ENCODE data around the gene AMACR. TPM values are rescaled to one million over a fixed set of nuclear protein-coding genes. Genes with fewer than 3 reads are reported as not detected.

AMACR gene
- total RNA-seq, 1 experiment from 2014 or later = 12.3 TPM

DNA sequence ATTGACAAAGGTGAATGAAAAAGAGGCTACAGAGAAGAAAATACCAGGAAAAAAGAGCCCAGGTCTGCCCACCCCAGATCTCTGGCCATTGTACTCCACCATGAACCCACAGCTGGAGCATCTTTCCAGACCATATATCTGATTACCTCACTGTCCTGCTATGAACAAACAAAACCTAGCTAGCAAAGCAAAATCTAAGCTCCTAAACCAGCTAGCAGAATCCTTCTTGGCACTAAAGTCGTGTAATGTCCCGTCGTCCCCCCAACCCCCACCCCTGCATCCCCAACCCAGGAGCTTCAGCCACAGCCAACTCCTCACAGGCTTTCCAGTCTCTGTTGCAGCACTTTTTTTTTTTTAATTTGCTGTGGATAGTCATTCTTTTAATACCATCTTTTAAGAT, 32.6 kb upstream of the AMACR start:
- H3F3A ChIP-seq (ENCODE audit: low read length, unreplicated experiment) = no peaks in the 10 kb centered on the region
- H3K36me3 ChIP-seq (ENCODE audit: low read depth, low read length) = no peaks in the 10 kb centered on the region
- no TSS peak for BruUV-seq (replicated peaks)
- H3K27me3 ChIP-seq (ENCODE audit: low read length) = no peaks in the 10 kb centered on the region
- no peaks in the 10 kb centered on the region for H4K20me1 ChIP-seq (ENCODE audit: low read length)
- peaks cover 4% of the 10 kb centered on the region for H3K4me1 ChIP-seq (ENCODE audit: insufficient read depth, low read length)
- POLR2A ChIA-PET (ENCODE audit: unreplicated experiment) = no interaction called here
- intact Hi-C loops (cut with micrococcal nuclease) = no loop called here
- H3K4me2 ChIP-seq (ENCODE audit: low read length) = no peak overlapping the region
- no peaks in the 10 kb centered on the region for H3K9me3 ChIP-seq (ENCODE audit: low read length)
- H3K4me3 ChIP-seq (ENCODE audit: low read length) = no peak overlapping the region
- no peak overlapping the region for H3K9ac ChIP-seq (ENCODE audit: low read length)
- CTCF ChIA-PET = no interaction called here
- ATAC-seq (no peak), DNase-seq (no peak)
- H3K27ac ChIP-seq (ENCODE audit: low read length) = no peak overlapping the region
- TF ChIP-seq EZH2phosphoT487 (IDR thresholded peaks at IDR 0.05; ENCODE audit: borderline replicate concordance, low read length) (no peak), EZH2 (IDR thresholded peaks at IDR 0.05; ENCODE audit: low read length, unreplicated experiment) (no peak)
- TF ChIP-seq, protein P1, sequence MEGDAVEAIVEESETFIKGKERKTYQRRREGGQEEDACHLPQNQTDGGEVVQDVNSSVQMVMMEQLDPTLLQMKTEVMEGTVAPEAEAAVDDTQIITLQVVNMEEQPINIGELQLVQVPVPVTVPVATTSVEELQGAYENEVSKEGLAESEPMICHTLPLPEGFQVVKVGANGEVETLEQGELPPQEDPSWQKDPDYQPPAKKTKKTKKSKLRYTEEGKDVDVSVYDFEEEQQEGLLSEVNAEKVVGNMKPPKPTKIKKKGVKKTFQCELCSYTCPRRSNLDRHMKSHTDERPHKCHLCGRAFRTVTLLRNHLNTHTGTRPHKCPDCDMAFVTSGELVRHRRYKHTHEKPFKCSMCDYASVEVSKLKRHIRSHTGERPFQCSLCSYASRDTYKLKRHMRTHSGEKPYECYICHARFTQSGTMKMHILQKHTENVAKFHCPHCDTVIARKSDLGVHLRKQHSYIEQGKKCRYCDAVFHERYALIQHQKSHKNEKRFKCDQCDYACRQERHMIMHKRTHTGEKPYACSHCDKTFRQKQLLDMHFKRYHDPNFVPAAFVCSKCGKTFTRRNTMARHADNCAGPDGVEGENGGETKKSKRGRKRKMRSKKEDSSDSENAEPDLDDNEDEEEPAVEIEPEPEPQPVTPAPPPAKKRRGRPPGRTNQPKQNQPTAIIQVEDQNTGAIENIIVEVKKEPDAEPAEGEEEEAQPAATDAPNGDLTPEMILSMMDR (conservative IDR thresholded peaks at IDR 0.05; ENCODE audit: low read depth, low read length) = no peak
- no peaks in the 10 kb centered on the region for H3K9me2 ChIP-seq (replicated peaks; ENCODE audit: low read length)
- no peaks in the 10 kb centered on the region for H3K79me2 ChIP-seq (ENCODE audit: low read length)
- H2AFZ ChIP-seq (ENCODE audit: low read length) = no peak overlapping the region

DNA sequence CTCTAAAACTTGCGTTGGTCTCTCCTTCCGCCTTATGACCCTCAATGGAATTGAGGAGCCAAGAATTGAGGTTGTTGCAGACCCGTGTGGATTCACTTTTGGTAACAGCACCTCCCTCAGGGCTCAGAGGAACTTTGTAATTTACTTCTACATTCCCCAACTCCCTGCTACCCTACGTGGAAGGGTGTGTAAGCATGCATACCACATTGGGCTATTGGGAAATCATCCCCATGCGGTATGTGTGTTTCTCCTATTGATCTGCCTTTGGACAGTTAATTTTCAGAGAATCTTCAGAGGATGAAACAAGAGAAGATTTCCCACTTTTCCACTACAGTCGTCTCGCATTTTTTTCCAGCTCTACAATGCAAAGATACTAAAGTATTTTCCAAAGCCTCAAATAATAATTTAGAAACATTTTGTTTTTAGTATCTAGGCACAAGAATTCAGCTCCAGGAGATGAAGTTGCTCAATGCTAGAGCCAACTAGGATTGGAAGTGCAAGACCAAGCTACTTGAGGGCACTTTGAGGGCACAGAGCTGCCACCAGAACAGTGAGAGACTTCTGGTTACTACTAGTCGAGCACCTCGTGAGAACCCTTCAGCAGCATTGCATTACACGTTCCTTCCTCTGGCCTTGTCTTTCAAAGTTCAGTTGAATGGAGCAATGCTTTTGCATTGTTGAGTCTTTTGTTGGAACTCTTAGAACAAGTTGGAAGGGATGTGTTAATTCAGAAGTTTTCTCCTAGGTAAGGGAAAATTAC, 31.7 kb upstream of the AMACR start:
- no peak for DNase-seq
- no peaks in the 10 kb centered on the region for H3K4me1 ChIP-seq (ENCODE audit: insufficient read depth, low read length)
- TF ChIP-seq EZH2 (IDR thresholded peaks at IDR 0.05; ENCODE audit: low read length, unreplicated experiment) (no peak), EZH2phosphoT487 (IDR thresholded peaks at IDR 0.05; ENCODE audit: borderline replicate concordance, low read length) (no peak)
- TF ChIP-seq, protein P1 (conservative IDR thresholded peaks at IDR 0.05; ENCODE audit: low read depth, low read length) = no peak
- POLR2A ChIA-PET (ENCODE audit: unreplicated experiment) = no interaction called here
- no peaks in the 10 kb centered on the region for H3K9me3 ChIP-seq (ENCODE audit: low read length)
- no peaks in the 10 kb centered on the region for H3K9me2 ChIP-seq (replicated peaks; ENCODE audit: low read length)
- H3F3A ChIP-seq (ENCODE audit: low read length, unreplicated experiment) = no peaks in the 10 kb centered on the region
- no peak overlapping the region for H3K4me2 ChIP-seq (ENCODE audit: low read length)
- no peak overlapping the region for H2AFZ ChIP-seq (ENCODE audit: low read length)
- no peak for ATAC-seq
- H3K27me3 ChIP-seq (ENCODE audit: low read length) = no peaks in the 10 kb centered on the region
- CTCF ChIA-PET = no interaction called here
- H3K36me3 ChIP-seq (ENCODE audit: low read depth, low read length) = no peaks in the 10 kb centered on the region
- no TSS peak for BruUV-seq (replicated peaks)
- intact Hi-C loops (cut with micrococcal nuclease) = no loop called here
- no peaks in the 10 kb centered on the region for H4K20me1 ChIP-seq (ENCODE audit: low read length)
- no peak overlapping the region for H3K27ac ChIP-seq (ENCODE audit: low read length)
- H3K9ac ChIP-seq (ENCODE audit: low read length) = no peak overlapping the region
- no peaks in the 10 kb centered on the region for H3K79me2 ChIP-seq (ENCODE audit: low read length)
- no peak overlapping the region for H3K4me3 ChIP-seq (ENCODE audit: low read length)

DNA sequence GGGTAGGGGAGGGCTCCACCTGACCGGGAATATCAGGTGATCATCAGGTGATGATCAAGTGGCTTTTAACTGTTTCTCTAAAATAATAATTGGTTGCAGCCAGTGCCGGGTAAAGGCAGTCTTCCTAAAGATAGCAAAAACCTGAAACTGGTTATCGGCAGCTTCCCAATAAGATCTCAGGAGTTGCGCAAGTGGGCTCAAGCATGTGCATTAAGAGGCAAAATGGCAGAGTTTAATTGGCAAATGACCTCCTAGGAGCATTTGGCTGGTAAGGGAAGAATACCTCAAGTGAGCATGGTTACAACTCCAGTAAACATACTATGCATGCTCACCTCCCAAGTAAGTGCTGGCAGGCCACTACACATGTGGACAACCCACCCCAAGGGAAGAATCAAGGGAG, 31.0 kb upstream of the AMACR start:
- no peaks in the 10 kb centered on the region for H3K36me3 ChIP-seq (ENCODE audit: low read depth, low read length)
- no TSS peak for BruUV-seq (replicated peaks)
- no peaks in the 10 kb centered on the region for H3K9me3 ChIP-seq (ENCODE audit: low read length)
- DNase-seq = no peak
- TF ChIP-seq EZH2 (IDR thresholded peaks at IDR 0.05; ENCODE audit: low read length, unreplicated experiment) = no peak
- TF ChIP-seq EZH2phosphoT487 (IDR thresholded peaks at IDR 0.05; ENCODE audit: borderline replicate concordance, low read length) = no peak
- TF ChIP-seq, protein P1 (conservative IDR thresholded peaks at IDR 0.05; ENCODE audit: low read depth, low read length) = no peak
- H2AFZ ChIP-seq (ENCODE audit: low read length) = no peak overlapping the region
- H3K27me3 ChIP-seq (ENCODE audit: low read length) = no peaks in the 10 kb centered on the region
- H3K79me2 ChIP-seq (ENCODE audit: low read length) = no peaks in the 10 kb centered on the region
- no peaks in the 10 kb centered on the region for H3K9me2 ChIP-seq (replicated peaks; ENCODE audit: low read length)
- ChIA-PET CTCF (no interaction called here), POLR2A (ENCODE audit: unreplicated experiment) (no interaction called here)
- H3F3A ChIP-seq (ENCODE audit: low read length, unreplicated experiment) = no peaks in the 10 kb centered on the region
- H3K9ac ChIP-seq (ENCODE audit: low read length) = no peak overlapping the region
- H3K27ac ChIP-seq (ENCODE audit: low read length) = no peak overlapping the region
- no peaks in the 10 kb centered on the region for H4K20me1 ChIP-seq (ENCODE audit: low read length)
- H3K4me1 ChIP-seq (ENCODE audit: insufficient read depth, low read length) = no peaks in the 10 kb centered on the region
- H3K4me3 ChIP-seq (ENCODE audit: low read length) = no peak overlapping the region
- intact Hi-C loops (cut with micrococcal nuclease) = no loop called here
- ATAC-seq = no peak
- no peak overlapping the region for H3K4me2 ChIP-seq (ENCODE audit: low read length)

Data from PC-3 (cell line).